Measurements from ENCODE around the gene TCAP. TPM values are rescaled to one million over a fixed set of nuclear protein-coding genes. Genes with fewer than 3 reads are reported as not detected.

The TCAP gene
- total and polyA plus RNA-seq, 10 of the 15 experiments (the other 5 are each of a cell fraction or from before 2014, with no cell fraction given), result 0.17 to 1.0 (median 0.36) TPM; not detected in 3

- no peak for TF ChIP-seq BACH1 (IDR thresholded peaks at IDR 0.05; ENCODE audit: borderline replicate concordance)
Measured at GRCh38 chr17:39702901-39703893, 38.0 kb downstream of the TCAP start (continued).

DNA sequence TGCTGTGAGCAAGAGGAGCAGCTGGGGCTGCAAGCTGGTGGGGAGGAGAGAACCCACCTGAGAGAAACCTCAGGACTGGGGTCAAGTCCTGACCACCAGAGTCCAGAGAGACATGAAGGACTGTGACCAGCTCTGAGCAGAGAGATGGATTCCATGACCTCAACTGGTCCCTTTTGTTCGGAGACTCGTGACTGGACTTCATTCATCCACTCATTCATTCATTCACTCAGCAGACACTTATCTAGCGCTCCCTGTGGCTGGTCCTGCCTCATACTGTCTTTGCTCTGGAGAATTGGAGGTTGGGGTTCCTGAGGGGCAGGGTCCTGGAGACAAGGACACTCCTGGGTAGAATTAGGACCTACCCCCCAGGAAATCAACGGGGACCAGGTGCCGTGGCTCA, 38.8 kb downstream of the TCAP start:
- intact Hi-C loops (cut with micrococcal nuclease; ENCODE audit: unreplicated experiment), result no loop called here
- Histone ChIP-seq H3K4me1 (ENCODE audit: control insufficient read depth, insufficient read depth, low read length) (peaks cover 11% of the 10 kb centered on the region), H3K4me3 (no peak overlapping the region), H2AFZ (ENCODE audit: control insufficient read depth, low read depth, low read length) (no peak overlapping the region; the same call in 1 of the 2 replicates), H3K27ac (ENCODE audit: control insufficient read depth, insufficient read depth) (peak overlapping the region; percentile 24), H3K27me3 (replicated peaks in 1 of 2; ENCODE audit: control insufficient read depth in 2 of 2, insufficient read depth in 2 of 2, low read length in 1 of 2) (peaks cover 0 to 7% of the 10 kb centered on the region in 2 experiments; a peak in 2 of 4 replicates), H3K36me3 (ENCODE audit: control insufficient read depth in 2 of 2, insufficient read depth in 2 of 2, low read length in 1 of 2) (no peaks in the 10 kb centered on the region), H3K9me3 (replicated peaks; ENCODE audit: control insufficient read depth, insufficient read depth, low read length) (no peaks in the 10 kb centered on the region), H3K9ac (ENCODE audit: control insufficient read depth, insufficient read depth, low read length) (peak overlapping the region; percentile 22; the same call in 1 of the 2 replicates), H4K20me1 (ENCODE audit: control insufficient read depth, insufficient read depth) (no peaks in the 10 kb centered on the region), H3K4me2 (ENCODE audit: control insufficient read depth, insufficient read depth) (peak overlapping the region; percentile 30; the same call in 1 of the 2 replicates), H3K79me2 (ENCODE audit: control insufficient read depth, insufficient read depth, low read length) (no peaks in the 10 kb centered on the region)
- POLR2A ChIA-PET, result interaction anchor here (1.5 kb wide), 1 partner anchor 16 kb away, joined by 6 read pairs; the partner anchor contains the start of gene PGAP3
- TF ChIP-seq RB1 (IDR thresholded peaks at IDR 0.05; ENCODE audit: borderline replicate concordance) (no peak), ZNF24 (IDR thresholded peaks at IDR 0.05) (peak; percentile 88), NR2F1 (conservative IDR thresholded peaks at IDR 0.05) (0 out of 2 replicates have a peak, but pooled peaks have one; percentile 5), RELB (IDR thresholded peaks at IDR 0.05; ENCODE audit: low read depth) (peak; percentile 7; the same call in 1 of the 2 replicates)
- no TSS peak for BruUV-seq (replicated peaks)
- FAIRE-seq (peak; percentile 61), ATAC-seq (peak; percentile 45), DNase-seq (ENCODE audit: low read depth, low spot score) (no peak)
- SMC1A ChIA-PET (ENCODE audit: uncharacterized antibody, unreplicated experiment), result interaction anchor here (0.6 to 1.8 kb wide), 3 partner anchors 10 to 55 kb away, joined by 3 to 11 read pairs (median 4); partner anchors contain the start of gene PGAP3
- RAD21 ChIA-PET (ENCODE audit: unreplicated experiment), result interaction anchor here (0.6 to 2.0 kb wide), 8 partner anchors 16 to 418 kb away, joined by 3 to 7 read pairs (median 4); partner anchors contain the start of genes MIEN1 and MSL1
- CTCF ChIA-PET, result interaction anchor here (0.6 to 3.3 kb wide), 7 partner anchors 9 to 50 kb away, joined by 3 to 11 read pairs (median 4); no protein-coding TSS in a partner anchor
- 43% methylated on average over 5 of the region's 5 CpGs for WGBS (ENCODE audit: insufficient coverage, insufficient replicate concordance, low lambda C conversion rate, missing lambda C conversion rate)
- in situ Hi-C loops (cut with MboI), result no loop called here
